NCI-H748 (cell line): ENCODE measurements around the gene GFRA1.

Source experiments
- DNase-seq: peaks from one replicate; lab custom pipeline; 2025; ENCODE audit not compliant: unreplicated experiment; lab: John Stamatoyannopoulos, UW

Gene GFRA1

DNA sequence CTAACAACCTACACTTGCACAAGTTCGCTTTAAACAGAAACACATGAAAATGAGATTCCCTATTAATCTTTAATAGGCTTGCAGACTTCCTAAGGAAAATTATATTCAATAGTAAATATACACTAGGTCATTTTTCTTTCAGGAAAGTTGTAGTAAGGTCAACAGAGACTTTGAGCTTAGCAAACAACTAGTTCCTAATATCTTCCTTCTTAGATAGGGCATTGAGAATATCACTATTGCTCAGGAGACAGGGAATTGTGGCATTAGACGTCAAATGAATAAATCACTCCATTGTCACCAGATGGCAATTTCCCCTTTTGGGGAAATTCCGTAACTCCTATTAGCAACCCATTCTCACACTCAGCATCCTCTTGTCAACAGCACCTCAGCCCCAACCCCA is 164.9 kb downstream of the GFRA1 start:
- no peak for DNase-seq

DNA sequence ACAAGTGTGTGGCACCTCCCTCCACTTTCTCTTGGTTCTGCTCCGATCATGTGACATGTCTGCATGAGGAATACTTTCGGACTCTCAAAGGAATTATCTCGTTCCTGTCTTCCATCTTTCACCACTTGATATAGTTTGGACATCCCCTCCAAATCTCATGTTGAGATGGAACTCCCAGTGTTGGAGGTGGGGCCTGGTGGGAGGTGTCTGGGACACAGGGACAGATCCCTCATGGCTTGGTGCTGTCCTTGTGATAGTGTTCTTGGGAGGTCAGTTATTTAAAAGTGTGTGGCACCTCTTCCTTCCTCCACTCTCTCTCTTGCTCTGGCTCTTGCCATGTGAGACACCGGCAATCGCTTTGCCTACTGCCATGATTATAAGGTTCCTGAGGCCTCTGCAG is 166.4 kb downstream of the GFRA1 start:
- no peak for DNase-seq

DNA sequence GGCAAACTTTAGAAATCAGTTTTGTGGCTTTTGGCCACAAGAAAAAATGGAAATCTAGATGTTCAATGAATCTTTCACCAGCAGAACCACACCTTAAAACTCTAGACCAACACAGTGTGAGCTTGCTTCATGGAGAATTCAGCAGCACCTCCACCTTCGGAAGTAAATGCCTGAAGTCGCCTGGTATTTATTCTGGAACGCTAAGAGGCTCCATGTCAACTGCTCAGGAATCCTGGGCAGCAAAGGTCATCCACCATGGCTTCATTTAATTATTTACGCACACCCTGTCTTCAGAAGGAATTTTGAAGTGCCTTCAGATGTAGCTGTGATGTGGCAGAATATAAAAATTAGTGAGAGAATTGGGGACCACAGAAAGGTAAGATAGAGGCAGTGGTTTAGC is 167.7 kb downstream of the GFRA1 start:
- DNase-seq, result no peak

DNA sequence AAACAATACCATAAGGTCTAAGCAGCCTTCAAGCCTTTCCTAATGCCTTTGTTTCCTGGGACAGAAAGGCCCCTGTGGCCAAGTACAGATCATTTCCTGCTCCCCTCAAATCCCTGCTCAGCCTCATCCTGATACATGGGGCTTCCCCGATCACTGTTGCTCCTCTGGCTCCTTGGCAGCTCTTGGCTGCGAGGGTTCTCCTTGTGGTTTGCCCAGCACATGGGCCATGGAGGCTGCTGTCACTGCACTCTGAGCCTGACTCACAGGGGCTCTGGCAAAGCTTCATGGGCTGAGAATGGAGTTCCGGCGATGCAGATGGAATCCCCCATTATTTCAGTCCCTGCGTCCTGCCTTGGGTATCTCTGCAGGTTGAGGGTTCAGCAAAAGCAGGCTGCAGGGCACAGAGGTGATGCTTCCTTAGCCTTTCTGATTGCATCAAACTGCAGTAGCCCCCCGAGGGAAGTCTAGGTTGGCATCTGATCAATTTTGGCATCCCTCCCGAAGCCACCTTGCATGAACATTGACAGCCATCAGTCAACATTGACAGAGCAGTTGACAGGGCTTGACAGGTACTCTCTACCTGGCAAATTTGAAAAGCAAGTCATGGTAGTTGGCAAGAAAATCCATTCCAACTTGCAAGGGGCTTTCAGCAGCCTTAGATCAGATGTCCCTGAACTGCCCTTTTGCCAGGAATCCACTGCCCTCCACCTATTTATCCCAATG is 168.6 kb downstream of the GFRA1 start:
- no peak for DNase-seq

DNA sequence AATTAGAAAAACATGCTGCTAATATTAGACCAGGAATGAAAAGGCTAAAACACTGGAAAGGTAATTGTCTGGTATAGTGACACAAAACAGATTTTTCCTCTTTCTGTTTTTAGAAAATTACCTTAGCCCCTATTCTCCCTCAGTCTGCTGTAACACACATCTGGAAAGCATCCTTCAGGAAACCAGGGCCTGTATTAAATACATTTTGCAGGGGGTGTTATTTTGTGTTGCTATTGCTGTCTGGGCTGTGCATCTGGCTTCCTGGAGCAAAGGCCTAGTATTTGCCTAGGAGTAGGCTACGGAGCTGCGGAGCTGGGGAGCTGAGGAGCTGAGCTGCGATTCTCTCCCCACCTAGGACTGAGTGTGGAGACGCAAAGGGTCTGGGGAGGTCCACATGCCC is 169.3 kb downstream of the GFRA1 start:
- DNase-seq, result no peak

DNA sequence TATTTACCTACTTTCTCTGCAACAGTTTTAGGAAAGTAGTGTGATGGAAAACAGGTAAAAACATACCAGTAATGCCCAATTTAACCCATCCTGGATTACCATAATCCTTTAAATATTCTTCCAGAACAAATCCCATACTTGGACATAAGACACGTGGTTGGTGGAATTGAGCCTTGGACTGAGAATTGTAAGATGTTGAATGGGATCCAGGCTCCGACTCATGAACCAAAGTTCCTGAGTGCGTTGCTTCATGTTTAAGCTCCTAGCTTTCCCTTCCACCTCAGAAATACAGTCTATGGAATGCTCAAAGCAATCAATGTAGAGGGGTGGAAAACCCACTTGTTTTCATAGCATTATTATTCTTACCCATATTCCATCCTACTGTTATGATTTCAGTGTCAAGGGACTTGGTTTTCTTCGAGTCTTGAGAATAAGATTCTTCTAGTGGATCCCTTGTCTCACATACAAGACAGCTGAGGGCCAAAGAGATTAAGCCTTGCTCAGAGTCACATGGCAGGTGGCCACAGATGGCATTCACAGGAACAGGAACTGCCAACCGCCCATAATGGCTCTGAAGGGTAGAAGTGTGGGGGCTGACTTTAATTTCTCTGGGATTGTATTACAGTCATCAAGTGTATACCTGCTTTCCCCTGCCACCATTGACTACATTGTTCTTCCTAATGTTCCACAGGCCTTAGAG is 171.2 kb downstream of the GFRA1 start:
- no peak for DNase-seq

DNA sequence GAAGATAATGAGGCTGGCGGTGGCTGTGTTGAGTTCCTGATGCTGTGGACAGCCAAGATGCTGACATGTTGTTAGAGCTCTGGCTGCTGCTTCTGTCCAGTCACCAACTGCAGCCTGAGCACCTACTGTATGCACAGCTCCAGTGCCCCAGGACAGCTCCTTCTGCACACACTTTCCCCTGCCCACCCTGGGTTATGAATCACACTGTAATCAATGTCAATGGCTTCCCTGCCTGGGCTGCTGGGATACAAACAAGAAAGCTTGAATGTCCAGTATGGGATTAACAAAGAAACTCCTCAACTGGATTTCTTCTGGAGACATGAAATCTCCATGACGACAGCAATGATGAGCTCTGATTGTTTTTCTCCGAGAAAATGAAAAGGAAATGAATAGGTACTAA is 172.0 kb downstream of the GFRA1 start:
- no peak for DNase-seq

DNA sequence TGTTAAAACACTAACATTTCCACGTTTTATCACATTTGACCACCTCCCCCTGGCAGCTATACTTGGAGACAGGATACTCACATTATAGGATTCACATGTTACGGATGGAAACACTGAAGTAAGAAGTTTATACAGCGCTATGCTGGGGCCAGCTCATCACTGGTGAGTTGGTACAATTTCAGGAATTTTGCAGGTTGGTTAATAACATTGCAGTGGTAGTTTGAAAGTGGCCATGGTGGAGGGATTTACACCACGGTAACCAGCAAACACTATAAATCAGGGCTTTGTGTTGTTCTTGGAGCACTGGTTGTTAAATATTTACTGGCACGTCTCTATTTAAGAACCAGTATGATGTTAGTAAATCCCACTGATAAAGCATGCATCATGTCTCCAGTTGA is 174.0 kb downstream of the GFRA1 start:
- DNase-seq, result no peak

DNA sequence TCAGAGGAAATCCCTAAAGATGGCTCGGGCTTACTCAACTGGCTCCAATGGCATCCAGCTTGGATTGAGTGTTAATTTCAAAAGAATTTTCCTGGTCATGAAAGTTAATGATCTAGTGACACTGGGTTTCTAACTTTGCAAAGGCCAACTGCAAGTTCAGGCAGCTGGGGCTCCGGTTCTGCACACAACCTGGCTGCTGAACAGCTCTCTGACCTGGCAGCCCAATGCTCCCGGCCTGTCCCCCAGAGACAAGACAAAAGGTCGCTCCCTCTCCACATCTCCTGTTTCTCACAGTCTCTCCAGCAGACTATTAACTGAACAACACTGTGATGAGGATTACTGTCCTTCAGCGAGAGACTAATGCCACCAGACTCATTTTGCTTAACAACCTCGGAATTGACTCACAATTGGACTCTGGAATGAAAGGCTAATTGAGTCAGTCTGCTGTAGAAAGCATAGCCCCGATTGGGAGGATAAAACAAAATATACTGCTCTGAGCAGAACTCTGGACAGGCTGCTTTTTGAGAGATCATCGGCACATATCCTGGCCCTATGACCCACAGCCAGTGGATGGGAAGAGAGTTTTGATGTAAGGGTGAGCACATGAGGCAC is 174.5 kb downstream of the GFRA1 start:
- DNase-seq, result no peak

DNA sequence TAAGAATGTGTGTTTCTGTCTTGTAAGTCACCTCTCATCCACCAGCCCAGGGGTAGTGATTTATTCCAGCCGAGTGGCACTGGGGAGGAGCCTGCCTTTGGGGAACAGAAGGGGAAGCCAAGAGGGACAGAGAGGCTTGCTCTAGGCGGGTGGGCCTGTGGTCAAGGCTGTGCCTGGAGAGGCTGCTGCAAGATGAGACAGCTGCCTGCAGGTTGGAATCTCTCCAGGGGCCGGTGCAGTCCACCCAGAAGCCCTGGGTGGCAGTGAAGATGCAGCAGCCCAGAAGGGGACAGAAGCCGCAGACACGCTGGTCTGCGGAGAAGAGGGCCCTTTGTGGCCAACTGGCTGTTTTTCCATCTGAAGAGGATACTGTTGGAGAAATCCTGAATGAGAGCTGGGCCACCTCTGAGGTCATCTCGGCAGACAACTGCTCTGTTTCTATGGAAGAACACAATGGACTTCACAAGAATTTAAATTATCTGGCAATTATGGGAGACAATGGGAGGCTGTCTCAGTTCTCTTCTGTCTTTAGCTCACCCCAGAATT is 175.7 kb downstream of the GFRA1 start:
- no peak for DNase-seq

DNA sequence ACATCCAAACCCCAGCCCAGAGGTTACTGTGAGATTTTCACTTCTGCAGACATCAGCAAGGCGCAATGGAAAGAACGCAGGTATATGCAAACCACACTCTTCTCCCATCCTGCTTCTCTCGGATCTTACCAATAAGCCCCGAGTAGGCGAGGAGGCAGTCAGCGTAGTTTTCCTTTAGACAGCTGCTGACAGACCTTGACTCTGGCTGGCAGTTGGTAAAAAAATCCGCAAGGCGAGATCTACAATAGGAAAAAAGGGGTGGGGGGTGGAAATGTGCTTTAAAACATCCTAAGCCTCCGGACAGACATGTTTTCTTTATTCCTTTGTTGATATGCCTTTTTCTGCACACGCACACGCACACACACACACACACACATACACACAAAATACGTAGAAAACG is 176.5 kb downstream of the GFRA1 start:
- no peak for DNase-seq

DNA sequence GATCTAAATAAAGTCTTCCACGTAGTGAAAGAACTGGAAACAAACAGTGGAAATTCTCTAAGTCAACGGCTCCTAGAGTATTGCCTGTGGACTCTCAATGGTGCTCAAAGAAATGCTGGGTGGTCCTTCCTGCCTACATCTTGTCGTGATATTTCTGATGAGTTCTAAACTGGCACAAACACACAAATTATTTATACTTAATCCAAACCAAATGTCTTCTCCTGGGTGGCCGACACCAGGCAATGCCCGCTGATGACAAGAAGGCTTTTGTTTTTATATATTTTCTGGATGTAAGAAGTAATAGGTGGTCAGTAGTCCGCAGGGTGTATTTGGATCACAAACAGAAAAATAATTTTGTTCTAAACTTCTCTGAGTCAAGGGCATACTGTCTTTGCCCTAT is 178.7 kb downstream of the GFRA1 start:
- no peak for DNase-seq

DNA sequence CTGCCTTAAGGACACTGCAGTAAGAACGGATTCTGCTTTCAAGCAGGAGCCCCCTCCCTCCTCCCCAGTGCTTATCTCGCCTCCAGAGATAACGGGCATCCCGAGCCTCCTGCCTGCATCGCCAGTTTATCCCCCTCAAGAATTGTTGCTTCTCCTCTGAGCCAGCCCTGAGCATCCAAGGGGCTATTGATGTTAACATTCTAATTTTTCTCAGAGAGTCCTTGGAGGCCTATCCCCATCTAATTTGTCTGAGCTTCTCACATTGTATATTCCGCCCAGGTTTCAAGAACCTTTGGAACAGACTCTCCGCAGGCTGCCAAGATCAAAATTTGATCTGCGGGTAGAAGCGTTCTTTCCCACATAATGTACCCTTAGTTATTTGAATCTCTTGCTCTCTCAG is 180.0 kb downstream of the GFRA1 start:
- DNase-seq, result no peak

DNA sequence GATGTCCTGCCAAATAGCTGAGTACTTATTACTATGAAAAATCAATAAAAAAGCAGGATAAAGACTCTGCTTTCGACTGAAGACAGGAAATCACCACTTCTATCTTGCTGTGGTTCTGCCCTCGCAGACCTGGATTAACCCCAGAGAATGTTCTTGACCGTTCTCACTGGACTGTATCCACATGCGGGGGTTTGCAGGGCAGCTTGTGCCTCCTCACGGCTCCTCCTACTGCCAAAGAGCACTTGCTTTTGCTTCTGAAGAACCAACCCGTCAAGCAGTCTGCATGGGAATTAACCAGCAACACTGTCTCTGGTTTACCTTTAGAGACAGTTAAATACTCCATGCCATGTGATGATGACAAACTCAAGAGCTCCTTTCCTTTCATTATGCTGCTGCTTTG is 184.0 kb downstream of the GFRA1 start:
- DNase-seq, result no peak

DNA sequence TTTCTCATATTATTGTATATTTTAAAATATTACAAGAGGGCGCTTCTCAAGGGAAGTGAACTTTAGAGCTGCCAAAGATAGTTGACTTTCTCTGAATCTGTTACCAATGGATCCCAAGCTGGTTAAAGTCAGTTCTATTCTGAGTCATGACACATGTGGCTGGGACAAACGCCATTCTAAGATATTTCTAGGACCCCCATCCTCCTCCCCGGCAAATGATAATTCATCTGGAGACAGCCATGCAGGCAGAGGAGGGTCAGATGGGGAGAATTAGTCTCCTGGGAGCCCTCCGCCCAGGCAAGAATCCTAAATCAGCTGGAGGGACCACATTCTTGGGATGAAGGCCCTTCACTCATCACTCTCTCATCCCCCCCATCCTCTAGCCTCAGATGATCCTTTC is 187.7 kb downstream of the GFRA1 start:
- DNase-seq, result no peak

DNA sequence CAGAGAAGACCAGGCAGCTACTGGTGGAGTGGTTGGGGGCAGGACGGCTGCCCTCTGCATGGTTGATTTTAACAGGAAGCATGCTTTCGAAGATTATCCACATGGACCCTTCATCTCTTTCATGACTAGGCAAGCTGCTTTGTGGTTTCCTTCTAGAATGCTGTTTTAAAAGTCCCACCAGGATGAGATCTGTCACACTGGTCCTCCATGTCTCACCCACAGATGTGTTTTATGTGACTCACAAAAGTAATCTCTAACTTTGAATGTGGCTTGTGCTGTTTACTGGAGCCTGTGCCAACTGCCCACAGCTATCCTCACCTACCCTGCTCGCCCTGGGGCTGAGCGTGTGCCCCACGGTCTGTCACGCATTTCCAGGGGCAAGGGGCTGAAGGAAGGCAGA is 188.8 kb downstream of the GFRA1 start:
- DNase-seq, result no peak

DNA sequence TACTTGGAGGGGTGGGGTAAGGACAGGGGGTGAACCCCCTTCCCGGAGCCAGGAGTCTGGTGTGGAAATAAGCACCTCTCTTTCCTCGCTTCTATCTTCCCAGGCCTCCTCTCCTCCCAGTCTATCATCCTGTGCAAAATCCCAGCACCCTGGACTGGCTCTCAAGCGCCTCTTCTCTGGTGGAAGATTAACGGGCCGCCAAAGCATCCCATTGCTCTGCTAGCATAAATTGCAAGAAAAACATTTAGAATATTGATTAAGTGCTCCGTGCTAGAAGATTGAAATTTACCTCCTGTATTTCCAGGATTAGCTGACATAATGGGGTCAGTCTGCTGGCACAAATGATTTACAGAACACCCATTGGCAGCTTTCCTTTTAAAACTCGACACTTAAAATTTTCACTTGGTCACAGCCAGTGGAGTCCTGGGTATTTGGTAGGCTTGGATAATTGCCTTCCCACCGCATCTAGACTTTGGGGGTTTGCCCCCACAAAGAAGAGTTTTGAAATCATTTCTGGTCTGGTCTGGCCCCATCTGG is 189.7 kb downstream of the GFRA1 start:
- no peak for DNase-seq

DNA sequence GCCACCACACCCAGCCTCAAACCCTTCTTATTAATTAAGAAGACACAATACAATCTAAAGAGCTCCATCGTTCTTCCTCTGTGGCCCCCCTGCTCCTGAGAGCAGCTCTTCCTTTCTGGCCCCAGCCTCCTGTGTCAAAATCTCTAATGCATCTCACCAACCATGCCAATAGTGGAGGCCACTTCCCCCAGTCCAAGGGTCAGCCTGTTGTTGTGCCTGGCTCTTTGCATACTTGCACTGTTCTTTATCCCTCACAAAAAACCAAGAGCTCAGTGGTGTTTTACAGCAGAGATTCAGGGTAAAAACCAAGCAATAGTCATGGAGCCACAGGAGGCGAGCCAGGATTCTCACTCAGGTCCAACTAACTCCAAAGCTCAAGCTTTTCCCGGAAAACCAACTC is 190.2 kb downstream of the GFRA1 start:
- DNase-seq, result no peak

DNA sequence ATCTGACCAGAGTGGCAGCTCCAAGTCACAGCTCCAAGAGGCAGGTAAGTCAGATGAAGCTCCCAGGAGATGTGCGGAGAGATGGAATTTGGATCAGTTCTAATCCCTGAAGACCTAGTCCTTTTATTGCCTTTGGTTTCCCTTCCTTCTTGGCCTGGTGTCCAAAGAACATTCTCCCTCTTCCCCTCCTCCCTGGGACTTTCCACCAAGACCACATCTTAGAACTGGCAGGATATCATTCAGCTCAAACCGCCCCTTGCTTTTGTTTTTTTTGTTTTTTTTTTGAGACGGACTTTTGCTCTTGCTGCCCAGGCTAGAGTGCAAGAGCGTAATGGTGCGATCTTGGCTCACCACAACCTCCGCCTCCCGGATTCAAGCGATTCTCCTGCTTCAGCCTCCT is 190.8 kb downstream of the GFRA1 start:
- no peak for DNase-seq

DNA sequence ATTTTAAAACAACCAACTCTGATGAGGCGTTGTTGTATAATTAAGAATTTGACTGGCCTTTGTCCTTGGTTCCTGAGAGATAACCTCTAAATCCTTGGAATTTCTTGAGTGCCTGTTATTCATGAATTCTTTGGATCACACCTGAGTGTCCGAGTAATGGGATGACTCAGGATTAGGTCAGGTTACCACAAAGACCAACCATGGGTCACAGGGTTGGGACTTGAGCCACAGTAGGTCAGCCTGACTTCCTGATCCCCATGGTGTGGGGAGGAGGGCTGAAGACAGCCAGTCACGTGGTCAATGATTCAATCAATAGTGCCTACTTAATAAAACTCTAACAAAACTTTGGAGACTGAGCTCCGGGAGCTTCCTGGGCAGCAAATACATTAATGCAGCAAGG is 192.5 kb downstream of the GFRA1 start:
- DNase-seq, result no peak

DNA sequence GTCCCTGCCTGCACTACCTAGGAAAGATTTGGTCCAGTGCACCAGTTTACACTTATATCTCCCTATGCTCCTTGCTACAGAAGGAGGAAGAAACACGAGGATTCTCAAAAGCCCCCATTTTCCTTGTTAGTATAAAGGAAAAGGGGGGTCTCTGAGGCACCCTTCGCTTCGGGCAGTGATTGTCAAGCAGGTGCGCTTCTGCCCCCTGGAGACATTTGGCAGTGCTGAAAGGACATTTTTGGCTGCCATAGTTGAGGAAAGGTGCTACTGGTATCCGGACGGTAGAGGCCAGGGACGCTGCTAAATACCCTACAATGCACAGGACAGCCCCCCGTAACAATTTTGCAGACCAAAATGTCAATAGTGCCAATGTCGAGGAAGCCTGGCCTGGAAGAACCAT is 193.7 kb downstream of the GFRA1 start:
- DNase-seq, result no peak

DNA sequence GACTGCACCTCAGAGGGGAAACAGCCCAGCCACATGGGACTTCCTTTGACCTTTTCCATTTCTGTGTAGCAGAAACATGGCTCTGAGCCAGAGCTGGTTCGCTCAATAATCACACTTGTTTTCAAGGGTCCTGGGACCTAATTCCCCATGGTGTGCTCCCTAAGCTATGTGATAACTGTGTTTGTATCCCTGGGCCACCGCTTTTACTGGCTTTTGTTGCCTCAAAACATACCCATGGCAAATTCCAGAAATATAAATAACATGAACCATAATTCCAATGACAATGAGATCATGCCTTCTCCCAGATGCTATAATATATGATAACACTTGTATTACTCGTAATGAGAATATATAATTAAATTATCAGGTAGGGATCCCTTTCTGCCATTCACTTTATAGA is 196.4 kb downstream of the GFRA1 start:
- DNase-seq, result no peak
